Nucleus accumbens (tissue), 56 donors: Measurements from ENCODE around the gene SOX8.

Source experiments
- DNase-seq, 56 donors: peaks; one replicate each; lab custom pipeline; 2025; lab: John Stamatoyannopoulos, UW

The SOX8 gene

DNA sequence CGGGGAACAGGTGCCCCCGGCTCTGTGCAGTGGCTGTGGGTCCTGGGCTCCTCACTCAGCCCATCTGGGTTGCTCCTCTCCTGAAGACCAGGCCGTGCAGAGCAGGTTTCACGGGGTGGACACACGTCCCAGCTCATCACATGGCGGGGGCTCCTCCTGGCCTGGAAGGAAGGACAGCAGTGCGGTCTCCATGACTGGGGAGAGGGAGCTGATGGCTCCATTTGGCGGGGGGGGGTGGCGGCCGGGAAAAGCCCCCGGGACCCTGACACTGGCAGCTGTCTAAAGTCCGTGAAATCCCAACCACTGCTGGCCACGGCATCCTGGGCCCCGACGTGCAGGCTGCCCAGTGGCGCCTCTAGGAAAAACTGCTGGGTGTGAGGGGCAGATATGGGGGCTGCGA is 19.0 kb downstream of the SOX8 start:
- DNase-seq: no peak

DNA sequence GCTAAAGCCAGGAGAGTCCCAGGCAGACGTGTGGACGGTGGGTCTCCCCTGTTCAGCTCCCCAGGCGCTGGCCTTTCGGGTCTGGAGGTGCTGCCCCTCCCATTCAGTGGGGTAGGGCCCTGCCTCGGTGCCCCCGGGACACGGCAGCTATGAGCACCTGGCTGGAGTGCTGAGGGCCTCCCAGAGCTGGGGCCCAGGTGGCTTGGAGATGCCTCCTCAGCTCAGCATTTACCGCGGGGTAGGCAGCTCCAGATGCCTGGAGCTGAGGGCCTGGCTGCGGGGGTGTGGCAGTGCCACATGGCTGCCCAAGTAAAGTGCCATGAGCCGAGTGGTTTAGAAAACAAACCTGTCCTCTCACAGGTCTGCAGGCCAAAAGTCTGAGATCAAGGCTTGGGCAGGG is 19.5 kb downstream of the SOX8 start:
- DNase-seq: no peak

- DNase-seq: peak in 23 of 56 donors; percentile 7 to 72 (median 37)
These were observed 21.0 kb downstream of the SOX8 start for GRCh38 chr16:1002399-1003166.

GRCh38 chr16:1003391-1004347 is 22.1 kb downstream of the SOX8 start:
- DNase-seq: no peak

GRCh38 chr16:1005286-1005685 is 23.7 kb downstream of the SOX8 start:
- DNase-seq: no peak

GRCh38 chr16:1006781-1007180 is 25.2 kb downstream of the SOX8 start:
- DNase-seq: no peak

DNA sequence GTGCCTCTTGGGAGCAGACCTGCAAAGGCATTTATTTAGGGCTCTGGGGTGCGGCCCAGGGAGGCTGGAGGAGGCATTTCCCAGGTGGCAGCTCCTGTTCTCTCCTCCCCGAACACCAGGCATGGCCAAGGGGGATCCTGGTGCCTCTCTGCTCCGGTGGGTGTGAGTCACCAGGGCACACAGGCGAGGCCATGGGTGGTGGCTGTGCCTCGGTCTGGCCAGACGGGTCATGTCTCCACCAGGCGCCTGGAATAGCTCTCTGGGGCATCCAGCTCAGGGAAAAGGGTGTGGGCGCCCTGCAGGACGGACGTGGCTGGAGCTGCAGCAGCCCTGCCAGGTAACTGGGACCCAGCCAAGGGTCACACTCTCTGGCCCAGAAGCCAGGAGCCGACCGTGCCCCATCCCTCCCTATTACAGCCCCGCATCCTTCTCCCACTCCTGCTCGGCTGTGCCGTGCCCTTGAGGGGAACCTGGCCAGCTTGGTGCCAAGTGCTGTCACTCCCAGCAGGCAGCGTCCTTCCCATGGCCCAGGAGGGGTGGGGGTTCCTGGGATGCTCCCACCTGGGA is 25.8 kb downstream of the SOX8 start:
- DNase-seq: no peak

DNA sequence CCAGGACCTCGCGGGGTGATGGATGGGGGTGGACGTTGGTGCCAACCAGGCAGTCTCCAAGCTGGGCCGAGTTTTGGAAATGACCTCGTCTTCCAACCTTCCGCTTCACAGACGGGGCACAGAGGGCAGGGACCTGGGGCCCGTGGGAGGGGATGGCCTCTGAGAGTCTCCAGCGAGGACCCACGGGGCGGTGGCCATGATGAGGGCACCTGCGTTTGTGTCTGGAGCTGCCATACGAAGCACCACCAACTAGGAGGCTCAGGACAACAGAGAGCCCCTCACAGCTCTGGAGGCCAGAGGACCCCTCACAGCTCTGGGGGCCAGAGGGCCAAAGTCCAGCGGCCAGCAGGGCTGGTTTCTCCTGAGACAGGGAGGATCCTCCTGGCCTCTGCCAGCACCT is 26.5 kb downstream of the SOX8 start:
- no peak for DNase-seq

DNA sequence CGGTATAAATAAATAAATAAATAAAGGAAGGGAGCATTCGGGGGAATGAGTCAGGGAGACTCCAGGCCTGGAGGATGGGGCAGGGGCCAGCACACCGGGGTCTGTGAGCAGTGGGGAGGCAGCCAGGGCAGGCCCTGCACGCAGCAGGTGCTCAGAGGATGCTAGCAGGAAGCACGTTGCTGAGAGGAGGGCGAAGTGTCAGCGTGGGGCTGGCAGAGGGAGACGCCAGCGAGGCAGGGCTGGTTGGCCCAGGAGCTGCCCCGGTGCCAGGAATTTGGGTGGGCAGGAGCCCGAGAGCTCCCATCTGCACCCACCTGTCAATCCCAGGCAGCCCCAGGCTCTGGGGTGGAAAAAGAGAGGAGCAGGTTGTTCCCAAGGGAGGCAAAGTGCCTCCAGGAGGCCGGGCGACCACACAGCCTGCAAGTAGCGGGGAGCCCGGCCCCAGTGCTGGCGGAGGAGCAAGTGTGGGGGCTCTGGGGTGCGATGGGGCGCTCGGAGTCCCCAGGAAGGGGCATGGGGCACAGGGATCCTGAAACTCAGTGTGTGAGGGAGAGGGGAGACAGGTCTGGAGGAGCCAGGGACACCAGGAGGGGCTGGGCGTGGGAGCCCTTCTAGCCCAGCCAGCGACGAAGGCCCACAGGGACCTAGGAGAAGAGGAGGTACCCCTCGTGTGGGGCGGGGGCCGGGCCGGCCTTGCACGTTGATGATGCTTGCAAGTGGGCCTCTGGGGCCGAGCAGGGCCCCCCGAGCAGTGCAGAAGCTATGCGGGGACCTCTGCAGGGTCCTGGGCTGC is 28.0 kb downstream of the SOX8 start:
- no peak for DNase-seq

DNA sequence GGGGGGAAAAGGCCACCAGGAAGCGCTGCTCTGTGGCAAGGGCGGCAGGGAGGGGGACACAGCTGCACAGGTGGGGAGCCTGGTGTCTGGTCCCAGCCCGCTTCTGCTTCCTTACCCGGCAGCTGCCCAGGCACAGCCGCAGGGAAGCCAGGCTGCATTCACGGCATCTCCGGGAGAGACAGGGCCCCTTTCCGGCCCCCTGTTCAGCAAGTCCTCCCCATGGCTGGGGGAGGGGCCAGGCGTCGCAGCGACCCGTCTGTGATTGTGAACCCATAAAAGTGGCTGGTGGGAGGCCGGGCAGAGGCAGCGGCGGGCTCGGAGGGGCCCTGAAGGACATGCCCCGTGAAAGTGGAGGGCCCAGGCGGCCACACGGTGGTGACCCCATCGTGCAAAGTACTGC is 28.7 kb downstream of the SOX8 start:
- DNase-seq: no peak

DNA sequence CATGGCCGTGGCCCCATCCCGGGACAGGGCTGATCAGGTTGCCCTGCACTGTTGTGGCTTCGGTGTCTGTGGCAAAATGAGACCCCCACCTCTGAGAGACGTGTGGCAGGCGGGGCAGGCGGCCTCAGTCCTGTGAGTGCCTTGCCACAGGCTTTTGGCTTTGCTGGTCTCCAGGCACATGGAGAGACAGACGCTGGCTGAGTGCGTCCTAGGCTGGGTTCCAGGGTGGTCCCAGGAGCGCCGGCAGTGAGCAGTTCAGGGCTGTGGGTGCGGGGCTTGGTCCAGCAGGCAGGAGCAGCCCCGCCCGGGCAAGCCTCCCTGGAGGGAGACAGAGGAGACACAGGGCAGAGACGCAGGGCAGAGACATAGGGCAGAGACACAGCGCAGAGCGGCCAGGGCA is 29.2 kb downstream of the SOX8 start:
- DNase-seq: no peak

DNA sequence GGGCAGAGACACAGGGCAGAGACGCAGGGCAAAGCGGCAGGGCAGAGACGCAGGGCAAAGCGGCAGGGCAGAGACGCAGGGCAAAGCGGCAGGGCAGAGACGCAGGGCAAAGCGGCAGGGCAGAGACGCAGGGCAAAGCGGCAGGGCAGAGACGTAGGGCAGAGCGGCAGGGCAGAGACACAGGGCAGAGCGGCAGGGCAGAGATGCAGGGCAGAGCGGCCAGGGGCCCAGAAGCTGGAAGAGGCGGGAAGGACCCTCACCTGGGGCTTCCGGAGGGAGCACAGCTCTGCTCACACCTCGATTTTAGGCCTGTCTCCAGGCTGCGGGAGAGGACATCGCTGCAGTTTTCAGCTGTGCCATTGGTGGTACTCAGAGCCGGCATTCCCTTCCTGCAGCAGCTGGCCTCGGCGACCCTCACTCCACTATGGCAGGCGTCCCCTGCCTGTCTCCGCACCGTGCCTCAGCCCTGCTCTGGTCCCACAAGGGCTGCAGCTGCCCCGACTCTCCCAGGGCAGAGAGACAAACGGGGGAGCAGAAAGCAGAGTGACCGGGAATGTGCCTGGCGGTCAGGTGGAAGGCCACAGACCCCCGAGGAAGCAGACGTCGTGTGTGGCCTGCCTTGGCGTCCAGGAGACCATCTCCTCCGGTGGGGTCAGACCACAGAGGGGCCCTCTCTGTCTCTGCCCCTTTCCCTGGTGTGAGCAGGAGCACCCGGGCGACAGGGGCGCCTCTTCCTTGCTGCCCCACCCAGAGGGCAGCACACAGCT is 29.9 kb downstream of the SOX8 start:
- no peak for DNase-seq

DNA sequence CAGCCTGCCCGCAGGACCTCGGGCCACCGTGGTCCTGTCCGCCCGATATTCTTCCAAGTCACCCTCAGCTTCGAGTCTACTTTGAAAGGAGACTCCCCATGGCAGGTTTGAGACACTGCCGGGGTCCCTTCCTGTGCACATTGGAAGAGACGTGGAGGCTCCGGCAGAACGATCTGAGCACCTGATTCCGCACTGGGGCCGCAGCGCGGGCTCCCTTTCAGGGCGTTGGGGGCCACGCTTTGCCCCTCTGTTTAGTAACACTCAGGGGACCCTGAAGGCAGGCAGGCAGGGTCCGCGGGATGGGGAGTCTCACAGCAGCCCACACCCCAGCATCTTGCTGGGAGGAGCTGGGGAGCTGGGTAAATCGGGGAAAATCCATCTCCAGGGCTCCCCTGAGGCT is 30.6 kb downstream of the SOX8 start:
- no peak for DNase-seq

- no peak for DNase-seq
These were observed 31.4 kb downstream of the SOX8 start for GRCh38 chr16:1012722-1013592.

GRCh38 chr16:1013593-1013900 is 32.0 kb downstream of the SOX8 start:
- no peak for DNase-seq

GRCh38 chr16:1014221-1014620 is 32.7 kb downstream of the SOX8 start:
- DNase-seq: no peak

GRCh38 chr16:1014771-1015495 is 33.4 kb downstream of the SOX8 start:
- DNase-seq: peak in 8 of 56 donors; percentile 13 to 46 (median 25)
